HepG2 (cell line): ENCODE data around the gene COASY. TPM values are rescaled to one million over a fixed set of nuclear protein-coding genes. Genes with fewer than 3 reads are reported as not detected.
A peak's percentile ranks its signal among the peaks of the same experiment; 100 is the strongest.

Experiments
- ADNP ChIP-seq: sonication (generic); formaldehyde crosslinking; IDR thresholded peaks from 2 replicates; pipeline ENCODE4 v1.4.0; 2020; ENCODE audit warnings: missing genetic modification reagents
- DR1 ChIP-seq: sonication (generic); formaldehyde crosslinking; IDR thresholded peaks from 2 replicates; pipeline ENCODE4 v1.8.0; 2021; ENCODE audit warnings: mild to moderate bottlenecking, missing genetic modification reagents, inconsistent platforms
- EP300 ChIP-seq, 3 experiments: sonication (generic) in 1 of 3; formaldehyde crosslinking in 1 of 3; IDR thresholded peaks; 2 replicates each; pipeline versions ENCODE4 v1.5.1 to v1.6.1; 2011 to 2020; ENCODE audit warnings: low read depth in 2 of 3, low read length in 2 of 3, borderline replicate concordance in 1 of 3, improper control_type of control experiment in 1 of 3, mild to moderate bottlenecking in 1 of 3, missing genetic modification reagents in 1 of 3, moderate library complexity in 1 of 3
- ERF ChIP-seq: IDR thresholded peaks from 2 replicates; pipeline ENCODE4 v1.6.1; 2018; ENCODE audit warnings: missing biosample characterization, missing genetic modification reagents
- HMG20A ChIP-seq: IDR thresholded peaks from 2 replicates; pipeline ENCODE4 v1.6.1; 2016; ENCODE audit warnings: borderline replicate concordance
- PPARG ChIP-seq: conservative IDR thresholded peaks from 2 replicates; pipeline ENCODE4 v1.6.1; 2016; ENCODE audit warnings: missing biosample characterization, missing genetic modification reagents
- SNAPC2 ChIP-seq: sonication (generic); formaldehyde crosslinking; IDR thresholded peaks from 2 replicates; pipeline ENCODE4 v1.8.1; 2022; ENCODE audit warnings: mild to moderate bottlenecking, missing genetic modification reagents
- SOX6 ChIP-seq, 2 experiments: fragments of 450-650 bp in 1 of 2; sonication (generic) in 1 of 2; formaldehyde crosslinking in 1 of 2; IDR thresholded peaks; 2 replicates each; pipeline versions ENCODE4 v1.4.0 to v1.6.1; 2017 to 2020; ENCODE audit warnings: antibody characterized with exemption in 1 of 2, mild to moderate bottlenecking in 1 of 2, missing genetic modification reagents in 1 of 2
- TBX2 ChIP-seq: sonication (generic); formaldehyde crosslinking; IDR thresholded peaks from 2 replicates; pipeline ENCODE4 v1.5.0; 2020; ENCODE audit warnings: missing genetic modification reagents, mild to moderate bottlenecking, borderline replicate concordance
- XBP1 ChIP-seq: sonication (generic); formaldehyde crosslinking; IDR thresholded peaks from 2 replicates; pipeline ENCODE4 v1.5.0; 2020; ENCODE audit warnings: missing genetic modification reagents
- ZIK1 ChIP-seq: sonication (generic); formaldehyde crosslinking; IDR thresholded peaks from 2 replicates; pipeline ENCODE4 v1.5.0; 2020; ENCODE audit warnings: mild to moderate bottlenecking, low read depth, missing genetic modification reagents, borderline replicate concordance
- ZNF24 ChIP-seq: fragments of 450-650 bp; IDR thresholded peaks from 2 replicates; pipeline ENCODE4 v1.6.1; 2017; ENCODE audit warnings: antibody characterized with exemption, mild to moderate bottlenecking
- ZNF335 ChIP-seq: sonication (generic); formaldehyde crosslinking; IDR thresholded peaks from 2 replicates; pipeline ENCODE4 v1.4.0; 2020; ENCODE audit warnings: missing genetic modification reagents
- ZNF557 ChIP-seq: sonication (generic); formaldehyde crosslinking; IDR thresholded peaks from 2 replicates; pipeline ENCODE4 v1.4.0; 2020; ENCODE audit warnings: missing genetic modification reagents
- ZNF609 ChIP-seq: sonication (generic); formaldehyde crosslinking; IDR thresholded peaks from 2 replicates; pipeline ENCODE4 v1.4.0; 2020; ENCODE audit warnings: mild to moderate bottlenecking, missing genetic modification reagents, borderline replicate concordance
- ZNF75D ChIP-seq: sonication (generic); formaldehyde crosslinking; IDR thresholded peaks from 2 replicates; pipeline ENCODE4 v1.8.1; 2023; ENCODE audit warnings: missing genetic modification reagents, mild to moderate bottlenecking, borderline replicate concordance
- ZNF773 ChIP-seq: sonication (generic); formaldehyde crosslinking; IDR thresholded peaks from 2 replicates; pipeline ENCODE4 v1.4.0; 2020; ENCODE audit warnings: missing genetic modification reagents, borderline replicate concordance
- ZNF850 ChIP-seq: sonication (generic); formaldehyde crosslinking; conservative IDR thresholded peaks from 2 replicates; pipeline ENCODE4 v1.9.0; 2021; ENCODE audit warnings: mild to moderate bottlenecking, missing genetic modification reagents
- polyA plus RNA-seq, 8 experiments: library from polyadenylated mRNA; depleted of rRNA in 3 of 8; stranded (reverse) in 7 of 8; unstranded in 1 of 8; fragments of >200 nt; fragmentation: Illumina TruSeq in 4 of 8; extraction: Trizol in 4 of 8; gene quantifications; 2 replicates each; pipeline versions ENCODE4 v1.2.1 to v1.2.3, GENCODE V29; 2011 to 2016; ENCODE audit warnings: low read depth in 4 of 8, missing spikeins in 1 of 8, mixed read lengths in 1 of 8; ENCODE audit not compliant: insufficient read depth in 1 of 8
- total RNA-seq, 5 experiments: library from RNA; depleted of rRNA; stranded (reverse); fragments of >200 nt; fragmentation: Illumina TruSeq; extraction: Trizol; gene quantifications; 2 replicates each; pipeline ENCODE4 v1.2.3, GENCODE V29; 2016; ENCODE audit warnings: low read depth in 1 of 5
- TF ChIP-seq, protein P1 (sequence below): sonication (generic); formaldehyde crosslinking; IDR thresholded peaks from 2 replicates; pipeline ENCODE4 v1.5.0; 2020; ENCODE audit warnings: missing genetic modification reagents, mild to moderate bottlenecking, borderline replicate concordance
- TF ChIP-seq, protein P2 (sequence below): IDR thresholded peaks from 2 replicates; pipeline ENCODE4 v1.6.1; 2016; ENCODE audit warnings: missing compliant biosample characterization, missing genetic modification reagents, borderline replicate concordance
- TF ChIP-seq, protein P3 (sequence below), 2 experiments: fragments of 450-650 bp in 1 of 2; sonication (generic) in 1 of 2; formaldehyde crosslinking; IDR thresholded peaks; 2 replicates each; pipeline versions ENCODE4 v1.5.0 to v1.8.0; 2020 to 2022; ENCODE audit warnings: mild to moderate bottlenecking in 1 of 2, missing genetic modification reagents in 1 of 2

COASY gene
- total and polyA plus RNA-seq, 2 of the 13 experiments (the other 11 are each of a cell fraction or from before 2014, with no cell fraction given): 90.7 to 125 TPM

GRCh38 chr17:42566883-42567573 lies 5.1 kb downstream of the COASY start, which contains the start of gene MLX (continued):
- TF ChIP-seq ZNF609: peak; percentile 78
- TF ChIP-seq ERF (CRISPR knock-in tag): peak; percentile 95; the same call in 1 of the 2 replicates
- no peak for TF ChIP-seq ZNF24
- no peak for TF ChIP-seq ADNP (CRISPR knock-in tag)
- TF ChIP-seq SNAPC2 (CRISPR knock-in tag): peak; percentile 96
- peak; percentile 92 for TF ChIP-seq ZIK1 (CRISPR knock-in tag)
- TF ChIP-seq ZNF850 (CRISPR knock-in tag): peak; percentile 39; the same call in 1 of the 2 replicates
- no peak; the same call in 1 of the 2 replicates for TF ChIP-seq PPARG (CRISPR knock-in tag)
- peak; percentile 79; the same call in 1 of the 2 replicates for TF ChIP-seq ZNF335 (CRISPR knock-in tag)
- TF ChIP-seq, protein P1, sequence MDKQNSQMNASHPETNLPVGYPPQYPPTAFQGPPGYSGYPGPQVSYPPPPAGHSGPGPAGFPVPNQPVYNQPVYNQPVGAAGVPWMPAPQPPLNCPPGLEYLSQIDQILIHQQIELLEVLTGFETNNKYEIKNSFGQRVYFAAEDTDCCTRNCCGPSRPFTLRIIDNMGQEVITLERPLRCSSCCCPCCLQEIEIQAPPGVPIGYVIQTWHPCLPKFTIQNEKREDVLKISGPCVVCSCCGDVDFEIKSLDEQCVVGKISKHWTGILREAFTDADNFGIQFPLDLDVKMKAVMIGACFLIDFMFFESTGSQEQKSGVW (CRISPR knock-in tag): no peak
- no peak for TF ChIP-seq ZNF75D (CRISPR knock-in tag)
- TF ChIP-seq DR1 (CRISPR knock-in tag): peak; percentile 51
- TF ChIP-seq, protein P2, sequence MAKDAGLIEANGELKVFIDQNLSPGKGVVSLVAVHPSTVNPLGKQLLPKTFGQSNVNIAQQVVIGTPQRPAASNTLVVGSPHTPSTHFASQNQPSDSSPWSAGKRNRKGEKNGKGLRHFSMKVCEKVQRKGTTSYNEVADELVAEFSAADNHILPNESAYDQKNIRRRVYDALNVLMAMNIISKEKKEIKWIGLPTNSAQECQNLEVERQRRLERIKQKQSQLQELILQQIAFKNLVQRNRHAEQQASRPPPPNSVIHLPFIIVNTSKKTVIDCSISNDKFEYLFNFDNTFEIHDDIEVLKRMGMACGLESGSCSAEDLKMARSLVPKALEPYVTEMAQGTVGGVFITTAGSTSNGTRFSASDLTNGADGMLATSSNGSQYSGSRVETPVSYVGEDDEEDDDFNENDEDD (CRISPR knock-in tag): peak; percentile 79; the same call in 1 of the 2 replicates
- no peak for TF ChIP-seq XBP1
- TF ChIP-seq ZNF557 (CRISPR knock-in tag): no peak; the same call in 1 of the 2 replicates
- no peak for TF ChIP-seq ZNF773 (CRISPR knock-in tag)
- TF ChIP-seq HMG20A (CRISPR knock-in tag): no peak
- TF ChIP-seq, protein P3, sequence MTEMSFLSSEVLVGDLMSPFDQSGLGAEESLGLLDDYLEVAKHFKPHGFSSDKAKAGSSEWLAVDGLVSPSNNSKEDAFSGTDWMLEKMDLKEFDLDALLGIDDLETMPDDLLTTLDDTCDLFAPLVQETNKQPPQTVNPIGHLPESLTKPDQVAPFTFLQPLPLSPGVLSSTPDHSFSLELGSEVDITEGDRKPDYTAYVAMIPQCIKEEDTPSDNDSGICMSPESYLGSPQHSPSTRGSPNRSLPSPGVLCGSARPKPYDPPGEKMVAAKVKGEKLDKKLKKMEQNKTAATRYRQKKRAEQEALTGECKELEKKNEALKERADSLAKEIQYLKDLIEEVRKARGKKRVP (CRISPR knock-in tag; IDR thresholded peaks at IDR 0.05): no peak
- TF ChIP-seq TBX2 (CRISPR knock-in tag): peak; percentile 86
- TF ChIP-seq SOX6 (IDR thresholded peaks at IDR 0.05): no peak
- peak; percentile 58 for TF ChIP-seq SOX6 (CRISPR knock-in tag; IDR thresholded peaks at IDR 0.05)
- TF ChIP-seq EP300 (IDR thresholded peaks at IDR 0.05; ENCODE audit: low read depth in 2 of 2, low read length in 2 of 2): no peak; a peak in 2 of 4 replicates
- TF ChIP-seq EP300 (CRISPR knock-in tag; IDR thresholded peaks at IDR 0.05; ENCODE audit: borderline replicate concordance): peak; percentile 78
